HG03565 (cell line): ENCODE measurements around the gene CIT.

Experiments used
- ATAC-seq: cut with Tn5 transposase; IDR thresholded peaks from one replicate; pipeline ENCODE4 v1.9.1; 2021; ENCODE audit warnings: mild to moderate bottlenecking, moderate library complexity; ENCODE audit not compliant: unreplicated experiment

Gene CIT

DNA sequence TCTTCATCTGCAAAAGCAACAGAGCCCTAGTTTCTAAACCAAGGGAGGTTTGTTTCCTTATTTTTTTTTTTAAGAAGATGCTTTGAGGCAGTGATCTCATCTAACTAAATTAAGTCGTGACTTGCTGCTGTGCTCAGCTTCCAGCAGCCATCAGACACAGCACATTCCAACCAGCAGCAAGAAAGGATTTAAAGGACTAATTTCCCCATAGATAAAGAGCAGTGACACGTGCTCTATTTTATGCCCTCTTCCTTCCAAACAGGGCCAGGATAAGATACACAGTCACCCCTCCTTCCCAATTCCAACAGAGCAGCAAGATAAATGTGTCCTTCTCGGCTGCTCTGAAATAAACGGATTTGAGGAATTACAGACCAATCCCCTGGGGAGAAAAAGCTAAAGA, 127.5 kb downstream of the CIT start:
- ATAC-seq: no peak

DNA sequence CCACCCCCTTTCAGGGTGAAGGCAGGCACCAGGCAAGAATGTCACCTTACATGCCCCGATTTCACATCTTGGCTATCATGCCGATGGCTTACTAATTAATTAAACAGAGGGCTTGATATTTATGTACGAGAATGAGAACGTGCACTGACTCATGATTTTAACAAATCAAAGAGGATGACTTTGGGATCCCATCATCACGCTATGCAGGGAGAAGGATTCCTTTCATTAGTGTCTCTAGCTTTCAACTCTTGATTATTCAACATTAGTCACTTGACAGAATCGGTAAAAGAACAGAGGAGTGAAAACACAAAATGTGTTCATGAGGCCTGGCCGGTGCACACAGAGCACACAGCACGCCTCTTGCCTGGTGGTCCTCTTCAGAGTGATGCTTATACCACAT, 128.6 kb downstream of the CIT start:
- no peak for ATAC-seq

DNA sequence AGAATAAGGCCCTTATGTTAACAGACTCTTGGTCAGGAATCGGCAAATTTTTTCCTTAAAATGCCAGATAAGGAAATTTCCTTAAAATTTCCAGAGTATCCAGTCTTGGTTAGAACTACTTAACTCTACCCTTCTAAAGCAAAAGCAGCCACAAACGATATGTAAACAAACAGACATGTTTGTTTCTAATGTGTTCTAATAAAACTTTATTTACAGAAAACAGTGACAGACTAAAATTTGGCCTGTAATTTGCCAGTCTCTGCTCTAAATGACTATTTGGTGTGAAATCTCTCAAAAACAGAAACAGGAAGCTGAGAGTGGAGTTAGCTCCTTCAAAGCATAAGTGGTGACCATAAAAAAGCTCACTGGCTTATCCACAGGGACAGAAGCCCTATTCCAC, 131.0 kb downstream of the CIT start:
- ATAC-seq: no peak

DNA sequence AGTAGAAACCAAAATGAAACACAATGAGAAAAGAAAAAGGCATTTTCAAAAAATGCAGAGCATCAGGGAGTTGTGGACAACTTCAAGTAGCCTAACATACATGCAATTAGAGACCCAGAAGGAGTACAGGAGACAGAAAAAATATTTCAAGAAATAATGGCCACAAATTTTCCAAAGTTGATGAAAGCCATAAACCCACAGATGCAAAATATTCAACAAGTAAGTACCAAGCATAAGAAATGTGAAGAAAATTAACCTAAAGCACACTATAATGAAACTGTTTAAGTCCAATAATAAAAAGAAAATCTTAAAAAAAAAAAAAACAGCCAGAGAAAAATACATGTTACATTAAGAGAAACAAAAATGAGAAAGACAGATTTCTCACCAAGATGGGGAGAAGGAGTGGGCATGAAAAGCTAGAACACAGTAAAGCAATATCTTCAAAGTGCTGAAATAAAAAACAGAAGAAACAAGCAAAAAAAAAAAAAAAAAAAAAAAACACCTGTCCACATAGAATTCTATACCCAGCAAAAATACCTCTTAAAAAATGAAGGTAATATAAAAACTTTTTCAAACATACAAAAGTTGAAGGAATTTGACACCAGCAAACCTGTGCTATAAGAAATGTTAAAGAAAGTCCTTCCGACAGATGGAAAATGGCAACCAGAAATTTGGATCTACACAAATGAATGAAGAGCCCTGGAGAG, 132.1 kb downstream of the CIT start:
- ATAC-seq: no peak

DNA sequence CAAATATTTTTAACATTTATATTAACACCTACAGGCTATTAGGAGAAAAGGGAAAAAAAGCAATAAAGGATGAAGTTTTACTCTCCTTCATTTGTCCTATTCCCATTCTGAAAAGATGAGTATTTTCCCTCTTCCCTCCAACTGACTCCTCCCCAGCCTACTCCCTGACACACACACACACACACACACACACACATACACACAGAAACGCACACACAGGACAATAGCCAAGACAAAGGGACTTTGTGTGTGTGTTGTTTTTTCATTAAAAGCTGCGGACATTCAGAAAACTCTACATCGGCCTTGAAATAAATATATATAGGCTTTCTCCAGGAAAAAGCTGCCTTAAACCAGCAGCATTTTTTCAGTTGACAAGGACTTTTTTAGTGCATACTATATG, 134.4 kb downstream of the CIT start:
- ATAC-seq: no peak

DNA sequence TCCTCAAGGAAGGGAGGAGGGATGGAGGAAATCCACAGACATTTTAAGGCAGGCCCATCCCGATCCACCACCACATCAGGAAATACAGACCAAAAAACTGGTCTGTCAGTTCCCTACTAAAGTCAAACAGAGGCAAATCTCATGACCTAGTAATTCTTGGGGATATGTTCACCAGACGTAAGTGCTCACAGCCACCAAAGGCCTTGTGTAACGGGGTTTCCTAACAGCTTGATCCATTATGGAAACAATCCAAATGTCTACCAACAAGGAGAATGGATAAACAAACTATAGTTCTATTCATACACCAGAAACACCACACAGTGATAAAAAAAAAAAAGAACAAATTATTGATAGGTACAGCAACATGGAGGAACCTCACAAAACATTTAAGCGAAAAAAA, 136.3 kb downstream of the CIT start:
- ATAC-seq: no peak

DNA sequence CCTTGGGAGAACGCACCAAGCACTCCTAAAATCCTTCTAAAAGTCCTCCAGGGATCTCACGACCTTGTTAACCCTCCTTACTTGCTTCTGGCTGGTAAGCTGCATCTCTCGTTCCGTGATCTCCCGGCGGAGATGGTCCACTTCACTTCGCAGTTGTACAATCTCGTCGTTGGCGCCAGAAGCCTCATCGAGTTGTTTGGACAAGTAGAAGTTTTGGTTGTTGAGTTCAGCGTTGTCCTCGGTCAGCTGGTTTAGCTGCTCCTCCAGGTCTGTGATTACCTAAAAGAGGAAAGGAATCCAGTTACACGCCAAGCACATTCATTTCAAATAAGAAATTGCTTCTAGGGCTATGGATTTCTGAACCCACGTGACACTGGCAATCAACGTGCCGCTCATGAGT, 142.0 kb downstream of the CIT start:
- ATAC-seq: no peak

DNA sequence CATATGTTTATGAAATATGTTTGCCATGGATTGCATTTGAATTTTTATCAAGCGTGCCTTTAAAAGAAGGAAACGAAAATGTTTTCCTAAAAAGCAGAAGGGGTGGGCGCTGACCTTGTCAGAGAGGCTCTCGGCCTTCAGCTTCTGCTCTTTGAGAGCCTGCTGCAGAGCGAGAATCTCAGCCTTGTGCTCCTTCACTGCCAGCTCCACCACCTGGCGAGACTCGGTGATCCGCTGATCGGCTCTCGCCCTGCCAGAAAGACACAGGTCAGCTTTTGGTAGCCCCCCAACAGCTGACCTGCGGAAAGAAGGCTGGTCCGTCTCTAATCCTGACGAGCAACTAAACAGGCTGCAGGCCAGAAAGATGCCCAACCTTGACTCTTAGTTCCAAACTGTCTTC, 146.7 kb downstream of the CIT start:
- no peak for ATAC-seq

DNA sequence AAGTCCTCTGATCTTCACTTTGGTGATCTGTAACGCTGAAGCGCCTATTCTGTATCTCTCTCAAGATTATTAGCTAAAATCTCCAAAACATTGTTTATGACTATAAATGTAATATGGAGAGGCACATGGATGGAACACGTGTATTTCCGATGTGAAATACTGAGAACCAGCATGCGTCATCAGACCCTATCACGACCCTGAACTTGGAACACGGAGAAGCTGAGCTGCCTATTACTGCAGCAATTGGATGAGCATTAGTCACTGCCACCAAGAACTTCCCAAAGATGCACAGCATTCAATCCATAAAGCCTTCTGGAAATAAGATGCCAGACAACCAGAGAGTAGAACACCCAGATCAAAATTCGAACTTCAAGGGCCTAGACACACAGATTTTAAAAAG, 147.2 kb downstream of the CIT start:
- ATAC-seq: no peak

DNA sequence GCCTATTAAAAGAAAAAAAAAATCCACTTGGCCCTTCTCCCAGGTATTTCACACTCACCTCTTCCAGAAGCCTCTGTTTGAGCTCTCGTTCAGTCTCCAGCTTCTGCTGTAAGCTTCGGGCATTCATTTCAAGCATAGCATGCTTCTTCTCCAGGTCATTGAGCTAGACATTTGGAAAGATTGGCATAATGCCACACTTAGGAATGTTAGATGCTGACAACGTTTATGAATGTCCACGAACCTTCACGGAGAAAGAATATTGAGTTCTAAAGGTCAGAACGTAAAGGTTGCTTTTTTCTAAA, 148.7 kb downstream of the CIT start:
- no peak for ATAC-seq

DNA sequence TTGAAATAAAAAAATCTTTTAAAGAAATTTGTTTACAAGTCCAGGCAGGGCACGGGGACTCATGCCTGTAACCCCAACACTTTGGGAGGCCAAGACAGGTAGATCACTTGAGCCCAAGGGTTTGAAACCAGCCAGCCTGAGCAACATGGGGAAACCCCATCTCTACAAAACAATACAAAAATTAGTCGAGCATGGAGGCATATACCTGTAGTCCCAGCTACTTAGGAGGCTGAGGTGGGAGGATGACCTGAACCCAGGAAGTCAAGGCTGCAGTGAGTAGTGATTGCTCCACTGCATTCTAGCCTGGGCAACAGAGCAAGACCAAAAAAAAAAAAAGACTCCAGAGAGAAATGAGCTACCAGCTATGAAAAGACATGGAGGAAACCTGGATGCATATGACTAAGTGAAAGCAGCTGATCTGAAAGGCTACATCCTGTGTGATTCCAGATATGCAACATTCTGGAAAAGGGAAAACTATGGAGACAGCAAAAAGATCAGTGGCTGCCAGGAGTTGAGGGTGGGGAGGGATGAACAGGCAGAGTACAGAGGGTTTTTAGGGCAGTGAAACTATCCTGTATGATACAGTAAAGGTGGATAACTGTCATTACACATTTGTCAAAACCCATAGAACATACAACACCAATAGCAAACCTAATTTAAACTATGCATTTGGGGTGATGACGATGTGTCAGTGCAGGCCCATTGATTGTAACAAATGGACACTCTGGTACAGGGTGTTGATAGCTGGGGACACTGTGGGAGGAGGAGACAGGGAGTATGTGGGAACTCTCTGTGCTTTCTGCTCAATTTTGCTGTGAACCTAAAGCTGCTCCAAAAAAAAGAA, 149.3 kb downstream of the CIT start:
- no peak for ATAC-seq

DNA sequence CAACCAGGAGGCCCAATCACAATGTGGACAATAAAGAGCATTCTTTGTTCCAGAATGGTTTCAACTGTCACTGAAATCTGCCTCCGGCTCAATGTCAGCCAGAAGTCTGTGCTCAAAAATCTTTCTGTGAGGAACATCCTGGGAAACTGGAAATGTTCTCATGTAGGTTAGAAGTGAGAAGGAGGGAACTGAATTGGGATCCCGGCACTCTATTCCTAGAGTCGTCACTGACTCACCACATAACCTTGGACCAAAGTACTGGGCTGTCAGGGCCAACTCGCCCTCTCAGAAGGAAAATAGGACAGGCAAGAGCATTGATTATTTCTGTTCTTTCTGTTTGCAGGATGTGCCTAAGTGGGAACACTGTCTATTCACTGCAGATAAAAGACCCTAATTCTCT, 151.6 kb downstream of the CIT start:
- ATAC-seq: no peak

DNA sequence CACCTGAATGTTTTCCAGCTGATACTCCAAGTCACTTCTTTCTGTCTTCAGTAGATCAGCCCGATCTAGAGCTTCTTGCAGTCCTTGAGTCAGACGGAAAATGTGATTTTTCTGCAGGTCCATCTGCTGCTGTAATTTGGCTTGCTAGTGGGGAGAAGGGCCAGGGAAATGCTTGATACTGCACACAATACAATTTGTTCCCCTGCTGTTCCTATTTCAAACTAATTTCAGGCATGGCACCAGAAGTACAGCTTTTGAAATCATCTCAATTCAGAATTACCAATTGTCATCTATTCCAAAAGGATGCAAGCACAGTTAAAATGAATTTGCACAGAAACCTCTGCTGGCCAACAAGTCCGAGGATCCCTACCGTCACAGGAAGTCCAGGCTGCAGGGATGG, 155.8 kb downstream of the CIT start:
- no peak for ATAC-seq

DNA sequence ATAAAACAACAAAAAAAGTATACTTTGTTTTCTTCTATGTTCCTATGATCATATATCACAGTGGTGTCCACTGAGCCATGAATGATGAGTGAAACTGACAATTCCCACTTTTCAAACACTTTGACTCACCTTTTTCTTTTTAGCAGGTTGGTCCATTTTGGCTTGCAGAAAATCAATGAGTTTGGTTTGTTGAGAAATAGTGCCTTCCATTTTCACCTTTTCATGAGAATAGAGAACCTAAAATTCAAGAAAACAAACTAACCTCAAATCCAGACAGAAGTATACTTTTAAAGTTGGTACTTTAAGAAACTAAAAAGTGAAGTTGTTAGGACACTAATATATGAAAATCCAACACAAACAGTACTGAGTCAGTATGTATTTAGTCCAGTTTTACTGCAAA, 156.8 kb downstream of the CIT start:
- no peak for ATAC-seq

DNA sequence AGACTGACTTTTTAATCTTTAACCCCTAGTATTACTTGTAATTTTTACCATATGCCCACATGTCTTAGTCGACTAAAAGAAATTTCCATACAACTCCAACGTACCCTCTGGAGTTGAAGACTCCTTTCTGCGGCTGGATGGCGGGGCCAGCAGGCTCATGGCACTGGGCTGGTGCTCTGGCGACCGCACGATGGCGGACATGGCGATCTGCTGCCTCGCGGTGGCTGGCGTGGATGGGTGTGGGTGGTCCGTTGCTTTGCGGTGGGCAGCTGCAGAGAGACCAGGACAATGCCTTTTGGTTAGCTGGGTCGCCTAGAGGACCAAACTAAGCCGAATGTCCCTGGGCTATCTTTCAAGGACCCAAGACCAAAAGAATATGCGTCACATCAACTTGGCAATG, 159.0 kb downstream of the CIT start:
- no peak for ATAC-seq

DNA sequence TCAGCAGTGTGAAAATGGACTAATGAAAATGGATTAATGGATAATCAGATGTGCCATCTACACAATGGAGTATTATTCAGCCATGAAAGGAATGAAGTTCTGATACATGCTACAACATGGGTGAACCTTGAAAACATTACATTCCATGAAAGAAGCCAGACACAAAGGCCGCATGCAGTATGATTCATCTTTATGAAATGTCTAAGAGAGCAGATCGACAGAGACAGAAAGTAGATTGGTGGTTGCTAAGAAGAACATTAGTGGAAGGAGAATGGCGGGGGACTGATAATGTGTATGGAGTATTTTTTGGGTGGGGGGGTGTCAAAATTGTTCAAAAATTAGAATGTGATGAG, 161.9 kb downstream of the CIT start:
- no peak for ATAC-seq

DNA sequence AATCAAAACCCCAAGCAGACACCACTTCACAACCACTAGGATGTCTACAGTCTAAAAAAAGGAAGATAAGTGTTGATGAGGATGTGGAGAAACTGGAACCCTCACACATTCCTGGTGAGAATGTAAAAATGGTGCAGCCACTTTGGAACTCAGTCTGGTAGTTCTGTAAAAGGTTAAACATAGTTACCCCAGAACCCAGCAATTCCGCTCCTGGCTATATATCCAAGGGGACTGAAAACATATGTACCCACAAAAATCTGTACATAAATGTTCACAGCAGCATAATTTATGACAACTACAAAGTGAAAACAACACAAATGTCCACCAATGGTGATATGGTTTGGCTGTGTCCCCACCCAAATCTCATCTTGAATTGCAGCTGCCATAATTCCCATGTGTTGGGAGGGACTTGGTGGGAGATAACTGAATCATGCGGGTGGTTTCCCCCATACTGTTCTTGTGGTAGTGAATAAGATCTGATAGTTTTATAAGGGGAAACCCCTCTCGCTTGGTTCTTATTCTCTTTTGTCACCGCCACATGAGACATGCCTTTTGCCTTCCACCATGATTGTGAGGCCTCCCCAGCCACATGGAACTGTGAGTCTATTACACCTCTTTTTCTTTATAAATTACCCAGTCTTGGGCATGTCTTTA, 162.4 kb downstream of the CIT start:
- no peak for ATAC-seq

DNA sequence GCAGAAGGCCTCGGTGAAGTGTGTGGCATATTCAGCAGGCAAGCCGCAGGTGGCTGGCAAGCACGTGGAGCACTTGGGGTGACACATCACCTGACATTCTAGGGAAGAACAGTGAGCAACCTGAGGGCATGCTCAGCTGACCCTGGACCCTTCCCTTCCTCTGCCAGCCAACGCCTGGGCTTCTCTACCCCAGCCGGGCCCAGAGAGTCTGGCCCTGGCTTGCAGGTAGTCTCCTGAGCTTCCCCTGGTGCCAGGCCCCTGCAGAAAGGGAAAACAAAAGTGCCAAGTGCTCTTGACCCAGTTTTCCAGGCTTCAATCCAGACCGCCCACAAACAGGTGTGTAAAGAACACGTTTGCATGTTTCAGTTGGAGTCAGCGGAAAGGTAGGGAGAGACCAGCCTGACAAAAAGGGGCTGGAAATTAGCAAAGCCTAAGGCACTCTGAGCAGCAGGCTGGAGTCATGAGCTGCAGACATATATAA, 163.5 kb downstream of the CIT start:
- ATAC-seq: no peak

DNA sequence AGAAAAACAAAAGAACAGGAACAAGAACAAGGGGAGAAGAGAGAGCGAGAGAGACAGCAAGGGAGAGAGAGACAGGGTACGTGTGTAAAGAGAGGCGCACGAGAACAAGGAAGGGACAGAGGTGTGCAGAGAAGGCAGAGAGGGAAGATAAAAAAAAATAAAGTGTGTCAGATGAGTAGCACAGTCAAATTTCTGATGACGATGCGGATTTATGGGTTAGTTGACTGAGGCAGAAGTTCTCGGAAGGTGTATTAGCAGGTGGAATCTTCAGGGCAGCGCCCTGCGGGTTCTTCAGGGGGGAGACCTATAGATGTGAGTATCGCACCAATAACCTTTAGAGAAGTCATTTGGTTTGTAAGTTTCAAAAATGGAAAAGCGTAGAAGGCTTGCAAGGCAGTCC, 164.4 kb downstream of the CIT start:
- ATAC-seq: no peak

DNA sequence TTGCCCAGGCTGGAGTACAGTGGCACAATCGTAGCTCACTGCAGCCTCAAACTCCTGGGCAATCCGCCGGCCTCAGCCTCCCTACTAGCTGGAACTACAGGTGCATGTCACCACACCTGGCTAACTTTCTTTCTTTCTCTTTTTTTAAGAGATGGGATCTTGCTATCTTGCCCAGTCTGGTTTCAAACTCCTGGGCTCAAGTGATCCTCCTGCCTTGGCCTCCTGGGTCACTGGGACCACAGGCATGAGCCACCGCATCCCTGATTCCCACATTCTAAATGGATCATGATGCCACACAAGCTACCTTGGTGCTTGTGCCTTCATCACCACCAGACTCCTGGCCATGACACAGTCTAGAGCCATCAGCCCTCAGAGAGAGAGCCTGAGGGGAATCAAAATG, 165.4 kb downstream of the CIT start:
- ATAC-seq: no peak

DNA sequence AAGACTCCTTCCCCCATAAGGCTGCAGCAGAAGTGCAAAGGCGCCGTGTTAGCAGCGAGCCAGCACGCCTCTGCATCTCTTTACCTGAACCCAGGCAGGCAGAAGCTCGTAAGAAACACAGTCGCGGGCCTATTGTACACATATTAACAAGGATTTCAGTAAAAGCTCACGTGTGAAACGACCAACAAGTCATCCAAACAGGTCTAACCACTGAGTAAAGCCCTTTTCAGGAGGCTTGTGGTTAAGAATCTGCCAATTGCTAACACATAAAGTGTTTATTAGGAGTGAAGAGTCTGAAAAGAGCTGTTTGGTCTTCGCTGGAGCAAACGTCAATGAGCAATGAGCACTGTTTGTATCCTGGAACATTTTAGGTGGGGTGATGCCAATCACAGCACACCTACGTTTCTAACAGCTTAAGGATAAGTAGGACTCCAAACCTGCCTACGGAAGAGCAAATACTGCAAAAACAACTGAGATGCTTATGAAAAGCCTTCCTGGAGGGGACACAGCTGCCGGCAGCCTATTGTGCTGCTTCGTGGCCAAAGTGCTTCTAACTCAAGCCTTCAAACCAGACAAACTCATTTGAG, 166.1 kb downstream of the CIT start:
- ATAC-seq: no peak
